Right lobe of liver (tissue), 6 donors: ENCODE data around the gene ACO1. TPM values are rescaled to one million over a fixed set of nuclear protein-coding genes. Genes with fewer than 3 reads are reported as not detected.

Experiments used
- ATAC-seq, 4 donors: fragments of 200-7000 bp; cut with Tn5 transposase; one replicate each; pipeline ENCODE4 v1.9.1; 2020; ENCODE audit warnings: mild to moderate bottlenecking in 4 of 4, moderate library complexity in 4 of 4
- DNase-seq, 3 donors: peaks; one replicate each; pipeline ENCODE4 v3.0.0-alpha.2; 2020
- H3K27ac ChIP-seq, 3 donors: fragments of 200-600 bp; one replicate each; pipeline ENCODE4 v1.8.0; 2022
- H3K27me3 ChIP-seq, 2 donors: fragments of 200-600 bp; one replicate each; pipeline ENCODE4 v1.8.0; 2022
- H3K36me3 ChIP-seq, 4 donors: fragments of 200-600 bp; sonication (generic) in 1 of 4; one replicate each; pipeline versions ENCODE4 v1.5.1 to v1.8.0; 2017 to 2022; ENCODE audit warnings: control low read depth in 1 of 4
- H3K4me1 ChIP-seq, 4 donors: fragments of 200-600 bp; sonication (generic) in 1 of 4; one replicate each; pipeline versions ENCODE4 v1.5.1 to v1.8.0; 2017 to 2022; ENCODE audit warnings: control low read depth in 1 of 4
- H3K4me3 ChIP-seq, 3 donors: fragments of 200-600 bp; one replicate each; pipeline ENCODE4 v1.8.0; 2022
- H3K9me3 ChIP-seq, 4 donors: fragments of 200-600 bp; sonication (generic) in 1 of 4; one replicate each; pipeline versions ENCODE4 v1.5.1 to v1.8.0; 2017 to 2022; ENCODE audit warnings: control low read depth in 1 of 4
- POLR2A ChIP-seq: fragments of 450-650 bp; IDR thresholded peaks from one replicate; pipeline ENCODE4 v1.6.1; 2017; ENCODE audit warnings: antibody characterized with exemption, mild to moderate bottlenecking
- WGBS: methylation state at CpG from one replicate; pipeline ENCODE4 v1.1.6; 2018; ENCODE audit warnings: low coverage, low lambda C conversion rate; ENCODE audit not compliant: insufficient coverage; ENCODE audit errors: missing lambda C conversion rate; 5-methylcytosine and 5-hydroxymethylcytosine counted together
- intact Hi-C, 2 donors: fragments of 100-400 bp; cut with DNase I; formaldehyde crosslinking; loops; one replicate each; pipeline versions ENCODE4 v1.11.2 to v1.14.1; 2022
- total RNA-seq, 6 experiments: library from RNA; depleted of rRNA in 2 of 6; stranded (reverse); fragments of >200 nt in 2 of 6; fragmentation: NEBNext Ultra II Directional in 3 of 6; extraction: Animal tissue kit (Norgen Biotek cat#: 25700) in 3 of 6; gene quantifications; one replicate each; pipeline versions ENCODE4 v1.1.0 to v1.2.4, GENCODE V29; 2016 to 2023
- TF ChIP-seq, protein P1 (sequence below), 4 donors: fragments of 200-600 bp in 3 of 4; fragments of 450-650 bp in 1 of 4; IDR thresholded peaks; one replicate each; pipeline versions ENCODE4 v1.5.1 to v1.8.0; 2016 to 2022; ENCODE audit warnings: antibody characterized with exemption in 4 of 4, mild to moderate bottlenecking in 2 of 4
- donor health status: DM: no; HTN: yes; CAD: no.
- donor health status: DM: no; HTN: no; CAD: no.
- donor health status: DM: no; HTN: no; CAD: no.
- donor health status: DM: no; HTN: yes; CAD: no.
- donor health status: DM: no; HTN: yes; CAD: no.

ACO1 gene
- total RNA-seq, 6 experiments from 2014 or later: 75.4 to 108 (median 98.1) TPM

- intact Hi-C loops: no loop called here
These were observed 118.6 kb downstream of the ACO1 start for GRCh38 chr9:32503008-32503407.

More at GRCh38 chr9:32503008-32503407, 118.6 kb downstream of the ACO1 start:
- Histone ChIP-seq H3K4me1 (no peaks in the 10 kb centered on the region), H3K27me3 (no peaks in the 10 kb centered on the region), H3K9me3 (no peaks in the 10 kb centered on the region), H3K27ac (no peak overlapping the region), H3K4me3 (no peak overlapping the region), H3K36me3 (peaks cover 0 to 6% (median under 1%) of the 10 kb centered on the region in 4 donors)
- 55% methylated on average over 2 of the region's 3 CpGs for WGBS
- ATAC-seq (no peak), DNase-seq (no peak)
- TF ChIP-seq POLR2A: no peak
- TF ChIP-seq, protein P1, sequence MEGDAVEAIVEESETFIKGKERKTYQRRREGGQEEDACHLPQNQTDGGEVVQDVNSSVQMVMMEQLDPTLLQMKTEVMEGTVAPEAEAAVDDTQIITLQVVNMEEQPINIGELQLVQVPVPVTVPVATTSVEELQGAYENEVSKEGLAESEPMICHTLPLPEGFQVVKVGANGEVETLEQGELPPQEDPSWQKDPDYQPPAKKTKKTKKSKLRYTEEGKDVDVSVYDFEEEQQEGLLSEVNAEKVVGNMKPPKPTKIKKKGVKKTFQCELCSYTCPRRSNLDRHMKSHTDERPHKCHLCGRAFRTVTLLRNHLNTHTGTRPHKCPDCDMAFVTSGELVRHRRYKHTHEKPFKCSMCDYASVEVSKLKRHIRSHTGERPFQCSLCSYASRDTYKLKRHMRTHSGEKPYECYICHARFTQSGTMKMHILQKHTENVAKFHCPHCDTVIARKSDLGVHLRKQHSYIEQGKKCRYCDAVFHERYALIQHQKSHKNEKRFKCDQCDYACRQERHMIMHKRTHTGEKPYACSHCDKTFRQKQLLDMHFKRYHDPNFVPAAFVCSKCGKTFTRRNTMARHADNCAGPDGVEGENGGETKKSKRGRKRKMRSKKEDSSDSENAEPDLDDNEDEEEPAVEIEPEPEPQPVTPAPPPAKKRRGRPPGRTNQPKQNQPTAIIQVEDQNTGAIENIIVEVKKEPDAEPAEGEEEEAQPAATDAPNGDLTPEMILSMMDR (IDR thresholded peaks at IDR 0.05): no peak

Other genes with a start within 250 kb of the ACO1 start
- gene RIGI, start 141.6 kb downstream of the ACO1 start, total RNA-seq: 1 to 10 TPM; 2.7 to 6.1 (median 4.8) TPM
- 1 to 10 TPM in 5 of 6 experiments, under 1 TPM in 1; 0.49 to 7.4 (median 2.9) TPM for gene SMIM27, start 167.7 kb downstream of the ACO1 start, total RNA-seq
- gene TOPORS, start 167.9 kb downstream of the ACO1 start, total RNA-seq: 1 to 10 TPM; 6.0 to 9.6 (median 7.9) TPM
- gene NDUFB6, start 188.5 kb downstream of the ACO1 start, total RNA-seq: 10 to 100 TPM; 28.9 to 39.9 (median 36.2) TPM